Measurements from ENCODE around the gene TNS4.

GRCh38 chr17:40510328-40510648 lies 8.9 kb upstream of the TNS4 start:
- TF ChIP-seq RAD21 (CRISPR knock-in tag; conservative IDR thresholded peaks at IDR 0.05 in 1 of 2, IDR thresholded peaks at IDR 0.05 in 1 of 2) (no peak), THAP12 (CRISPR knock-in tag; IDR thresholded peaks at IDR 0.05) (no peak), EZH2 (IDR thresholded peaks at IDR 0.05; ENCODE audit: borderline replicate concordance, low read depth, low read length) (no peak), CEBPB (tag; IDR thresholded peaks at IDR 0.05) (no peak), GATAD2B (IDR thresholded peaks at IDR 0.05; ENCODE audit: borderline replicate concordance) (no peak), CTCF (IDR thresholded peaks at IDR 0.05 in 2 of 3, conservative IDR thresholded peaks at IDR 0.05 in 1 of 3; ENCODE audit: insufficient read depth in 2 of 3, low read depth in 1 of 3, low read length in 3 of 3) (no peak), ZBTB49 (CRISPR knock-in tag; IDR thresholded peaks at IDR 0.05; ENCODE audit: borderline replicate concordance) (no peak), REST (IDR thresholded peaks at IDR 0.05; ENCODE audit: borderline replicate concordance) (no peak), REST (CRISPR knock-in tag; IDR thresholded peaks at IDR 0.05; ENCODE audit: low read depth) (no peak), TCF7 (IDR thresholded peaks at IDR 0.05; ENCODE audit: borderline replicate concordance) (no peak), SP2 (IDR thresholded peaks at IDR 0.05; ENCODE audit: extremely low read depth, low read depth, low read length, poor library complexity, severe bottlenecking) (no peak), YY1 (IDR thresholded peaks at IDR 0.05; ENCODE audit: borderline replicate concordance in 1 of 3, control insufficient read depth in 1 of 3, extremely low read depth in 1 of 3, insufficient read depth in 3 of 3, insufficient read length in 1 of 3, insufficient replicate concordance in 2 of 3, low read depth in 1 of 3, low read length in 2 of 3) (no peak), KLF10 (CRISPR knock-in tag; IDR thresholded peaks at IDR 0.05) (no peak)
- TF ChIP-seq, protein P1, sequence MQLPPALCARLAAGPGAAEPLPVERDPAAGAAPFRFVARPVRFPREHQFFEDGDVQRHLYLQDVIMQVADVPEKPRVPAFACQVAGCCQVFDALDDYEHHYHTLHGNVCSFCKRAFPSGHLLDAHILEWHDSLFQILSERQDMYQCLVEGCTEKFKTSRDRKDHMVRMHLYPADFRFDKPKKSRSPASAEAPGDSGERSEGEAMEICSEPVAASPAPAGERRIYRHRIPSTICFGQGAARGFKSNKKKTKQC (CRISPR knock-in tag; IDR thresholded peaks at IDR 0.05): no peak
- TF ChIP-seq, protein P2, sequence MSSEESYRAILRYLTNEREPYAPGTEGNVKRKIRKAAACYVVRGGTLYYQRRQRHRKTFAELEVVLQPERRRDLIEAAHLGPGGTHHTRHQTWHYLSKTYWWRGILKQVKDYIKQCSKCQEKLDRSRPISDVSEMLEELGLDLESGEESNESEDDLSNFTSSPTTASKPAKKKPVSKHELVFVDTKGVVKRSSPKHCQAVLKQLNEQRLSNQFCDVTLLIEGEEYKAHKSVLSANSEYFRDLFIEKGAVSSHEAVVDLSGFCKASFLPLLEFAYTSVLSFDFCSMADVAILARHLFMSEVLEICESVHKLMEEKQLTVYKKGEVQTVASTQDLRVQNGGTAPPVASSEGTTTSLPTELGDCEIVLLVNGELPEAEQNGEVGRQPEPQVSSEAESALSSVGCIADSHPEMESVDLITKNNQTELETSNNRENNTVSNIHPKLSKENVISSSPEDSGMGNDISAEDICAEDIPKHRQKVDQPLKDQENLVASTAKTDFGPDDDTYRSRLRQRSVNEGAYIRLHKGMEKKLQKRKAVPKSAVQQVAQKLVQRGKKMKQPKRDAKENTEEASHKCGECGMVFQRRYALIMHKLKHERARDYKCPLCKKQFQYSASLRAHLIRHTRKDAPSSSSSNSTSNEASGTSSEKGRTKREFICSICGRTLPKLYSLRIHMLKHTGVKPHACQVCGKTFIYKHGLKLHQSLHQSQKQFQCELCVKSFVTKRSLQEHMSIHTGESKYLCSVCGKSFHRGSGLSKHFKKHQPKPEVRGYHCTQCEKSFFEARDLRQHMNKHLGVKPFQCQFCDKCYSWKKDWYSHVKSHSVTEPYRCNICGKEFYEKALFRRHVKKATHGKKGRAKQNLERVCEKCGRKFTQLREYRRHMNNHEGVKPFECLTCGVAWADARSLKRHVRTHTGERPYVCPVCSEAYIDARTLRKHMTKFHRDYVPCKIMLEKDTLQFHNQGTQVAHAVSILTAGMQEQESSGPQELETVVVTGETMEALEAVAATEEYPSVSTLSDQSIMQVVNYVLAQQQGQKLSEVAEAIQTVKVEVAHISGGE (CRISPR knock-in tag; IDR thresholded peaks at IDR 0.05): no peak

Data from K562 (cell line).